ENCODE results near the gene SLC22A31.

Gene SLC22A31

GRCh38 chr16:89150981-89151380, 49.4 kb downstream of the SLC22A31 start:
- H3K36me3 ChIP-seq (ENCODE audit: insufficient read depth, low read length) = peaks cover 9% of the 10 kb centered on the region; the same call in 1 of the 2 replicates

DNA sequence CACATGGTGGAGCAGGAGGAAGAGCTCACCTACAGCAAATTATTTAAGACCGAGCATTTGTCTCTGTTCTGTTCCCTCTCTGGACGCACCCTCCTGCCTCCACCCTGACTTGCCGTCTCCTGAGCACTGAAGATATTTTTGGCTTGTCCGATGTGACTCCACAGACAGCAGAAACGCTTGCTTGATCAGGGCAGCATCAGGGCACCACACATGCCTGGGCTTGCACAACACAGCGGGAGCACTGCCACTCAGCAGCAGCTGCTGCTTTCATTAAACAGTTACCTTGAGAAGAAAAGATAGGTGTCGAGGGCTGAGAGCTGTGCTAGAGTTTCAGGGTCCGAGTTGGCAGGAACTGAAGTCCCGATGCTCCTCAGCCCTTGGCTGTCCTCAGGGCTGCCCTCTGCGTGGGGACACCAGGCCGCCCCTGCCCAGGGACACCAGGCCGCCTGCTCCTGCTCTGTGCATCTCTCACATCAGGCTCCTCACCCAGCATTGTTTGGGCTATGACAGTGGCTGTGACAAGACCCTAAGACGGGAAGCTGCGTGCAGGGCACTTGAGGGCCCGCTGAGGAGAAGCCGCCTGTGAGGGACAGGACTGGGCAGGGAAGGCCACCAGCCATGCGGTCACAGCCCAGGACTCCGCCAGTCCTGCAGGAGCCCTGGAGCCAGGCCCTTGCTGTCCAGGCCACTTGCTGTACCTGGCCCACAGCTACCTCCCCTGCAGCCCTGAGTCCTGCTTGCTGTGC, 50.1 kb downstream of the SLC22A31 start:
- Histone ChIP-seq H3K9ac (ENCODE audit: low read depth, low read length) (no peak overlapping the region), H3K9me3 (ENCODE audit: control insufficient read depth, insufficient read depth, low read length) (peaks cover 12% of the 10 kb centered on the region), H3K36me3 (ENCODE audit: insufficient read depth, low read length) (peaks cover 9% of the 10 kb centered on the region; the same call in 1 of the 2 replicates), H3K4me1 (ENCODE audit: insufficient read depth, low read length) (no peaks in the 10 kb centered on the region)

More at GRCh38 chr16:89150981-89151380, 49.4 kb downstream of the SLC22A31 start:
- peaks cover 12% of the 10 kb centered on the region for H3K9me3 ChIP-seq (ENCODE audit: control insufficient read depth, insufficient read depth, low read length)
- H3K4me1 ChIP-seq (ENCODE audit: insufficient read depth, low read length) = no peaks in the 10 kb centered on the region
- H3K9ac ChIP-seq (ENCODE audit: low read depth, low read length) = no peak overlapping the region

DNA sequence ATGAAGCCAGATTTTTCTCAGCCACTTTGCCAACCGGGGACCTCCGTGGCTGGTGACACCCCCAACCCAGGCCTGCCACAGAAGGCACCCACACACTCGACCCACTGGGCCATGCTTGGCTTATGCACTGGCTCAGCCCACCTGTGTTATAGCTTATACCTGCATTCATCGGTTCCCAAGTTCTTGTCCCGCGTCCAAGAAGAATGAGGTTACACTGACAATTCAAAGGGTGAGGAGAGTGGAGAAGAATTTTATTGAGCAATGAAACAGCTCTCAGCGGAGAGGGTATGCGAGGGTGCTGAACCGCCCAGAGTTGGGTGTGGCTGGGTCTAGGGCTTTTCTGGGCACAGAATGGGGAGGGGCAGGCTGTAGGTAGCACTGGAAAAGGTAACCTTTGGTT, 51.0 kb downstream of the SLC22A31 start:
- Histone ChIP-seq H3K9ac (ENCODE audit: low read depth, low read length) (no peak overlapping the region), H3K4me1 (ENCODE audit: insufficient read depth, low read length) (no peaks in the 10 kb centered on the region), H3K36me3 (ENCODE audit: insufficient read depth, low read length) (peaks cover 9% of the 10 kb centered on the region; the same call in 1 of the 2 replicates), H3K9me3 (ENCODE audit: control insufficient read depth, insufficient read depth, low read length) (peaks cover 12% of the 10 kb centered on the region)

- Histone ChIP-seq H3K9ac (ENCODE audit: low read depth, low read length) (no peak overlapping the region), H3K4me1 (ENCODE audit: insufficient read depth, low read length) (no peaks in the 10 kb centered on the region), H3K9me3 (ENCODE audit: control insufficient read depth, insufficient read depth, low read length) (peaks cover 12% of the 10 kb centered on the region), H3K36me3 (ENCODE audit: insufficient read depth, low read length) (peaks cover 9% of the 10 kb centered on the region; the same call in 1 of the 2 replicates)
Observed at GRCh38 chr16:89147085-89147817, 53.1 kb downstream of the SLC22A31 start.

- H3K9ac ChIP-seq (ENCODE audit: low read depth, low read length) = no peak overlapping the region
- H3K4me1 ChIP-seq (ENCODE audit: insufficient read depth, low read length) = no peaks in the 10 kb centered on the region
- peaks cover 12% of the 10 kb centered on the region for H3K9me3 ChIP-seq (ENCODE audit: control insufficient read depth, insufficient read depth, low read length)
- peaks cover 9% of the 10 kb centered on the region; the same call in 1 of the 2 replicates for H3K36me3 ChIP-seq (ENCODE audit: insufficient read depth, low read length)
Observed at GRCh38 chr16:89146211-89147005, 53.9 kb downstream of the SLC22A31 start.

Data from ES-I3 (cell line).